HEK293 (cell line): ENCODE measurements around the gene CDYL.
A peak's percentile ranks its signal among the peaks of the same experiment; 100 is the strongest.

ENCODE experiments used
- BCL11B ChIP-seq: fragments of 450-650 bp; formaldehyde crosslinking; IDR thresholded peaks from 2 replicates; pipeline ENCODE4 v1.5.1; 2016; ENCODE audit warnings: low read depth, missing biosample characterization, missing genetic modification characterization
- ELK4 ChIP-seq: IDR thresholded peaks from 2 replicates; pipeline ENCODE4 v1.6.1; 2011; ENCODE audit warnings: mild to moderate bottlenecking, low read depth, low read length, borderline replicate concordance
- GLIS2 ChIP-seq: fragments of 450-650 bp; formaldehyde crosslinking; IDR thresholded peaks from 2 replicates; pipeline ENCODE4 v1.5.1; 2016; ENCODE audit warnings: missing biosample characterization, missing genetic modification characterization
- HOXD13 ChIP-seq: sonication (generic); formaldehyde crosslinking; IDR thresholded peaks from 2 replicates; pipeline ENCODE4 v1.8.0; 2022; ENCODE audit warnings: missing genetic modification reagents, borderline replicate concordance
- KLF10 ChIP-seq: fragments of 450-650 bp; IDR thresholded peaks from 2 replicates; pipeline ENCODE4 v1.5.1; 2018; ENCODE audit warnings: missing biosample characterization, mild to moderate bottlenecking, missing genetic modification characterization
- KLF8 ChIP-seq: fragments of 450-650 bp; formaldehyde crosslinking; IDR thresholded peaks from 2 replicates; pipeline ENCODE4 v1.5.1; 2016; ENCODE audit warnings: missing biosample characterization, missing genetic modification characterization
- SP2 ChIP-seq: fragments of 450-650 bp; formaldehyde crosslinking; IDR thresholded peaks from 2 replicates; pipeline ENCODE4 v1.5.1; 2016; ENCODE audit warnings: missing biosample characterization, missing genetic modification characterization
- YY1 ChIP-seq: fragments of 450-650 bp; formaldehyde crosslinking; IDR thresholded peaks from 2 replicates; pipeline ENCODE4 v1.5.1; 2018; ENCODE audit warnings: missing biosample characterization, missing genetic modification characterization
- YY2 ChIP-seq: fragments of 450-650 bp; formaldehyde crosslinking; IDR thresholded peaks from 2 replicates; pipeline ENCODE4 v1.5.1; 2016; ENCODE audit warnings: missing biosample characterization, missing genetic modification characterization
- ZBTB26 ChIP-seq: fragments of 450-650 bp; formaldehyde crosslinking; optimal IDR thresholded peaks from 2 replicates; pipeline ENCODE3; 2016; ENCODE audit warnings: missing biosample characterization, mild to moderate bottlenecking, missing genetic modification characterization
- ZBTB48 ChIP-seq: fragments of 450-650 bp; formaldehyde crosslinking; IDR thresholded peaks from 2 replicates; pipeline ENCODE4 v1.5.1; 2016; ENCODE audit warnings: missing biosample characterization, missing genetic modification characterization
- ZIC2 ChIP-seq: fragments of 450-650 bp; formaldehyde crosslinking; IDR thresholded peaks from 2 replicates; pipeline ENCODE4 v1.5.1; 2016; ENCODE audit warnings: missing biosample characterization, missing genetic modification characterization
- ZNF121 ChIP-seq: fragments of 450-650 bp; formaldehyde crosslinking; IDR thresholded peaks from 2 replicates; pipeline ENCODE4 v1.5.1; 2016; ENCODE audit warnings: missing biosample characterization, missing genetic modification characterization
- ZNF133 ChIP-seq: fragments of 450-650 bp; formaldehyde crosslinking; IDR thresholded peaks from 2 replicates; pipeline ENCODE4 v1.5.1; 2016; ENCODE audit warnings: missing biosample characterization, missing genetic modification characterization
- ZNF140 ChIP-seq: fragments of 450-650 bp; formaldehyde crosslinking; IDR thresholded peaks from 2 replicates; pipeline ENCODE4 v1.5.1; 2016; ENCODE audit warnings: missing biosample characterization, missing genetic modification characterization
- ZNF169 ChIP-seq: fragments of 450-650 bp; formaldehyde crosslinking; IDR thresholded peaks from 2 replicates; pipeline ENCODE4 v1.5.1; 2016; ENCODE audit warnings: missing biosample characterization, missing genetic modification characterization
- ZNF26 ChIP-seq: fragments of 450-650 bp; formaldehyde crosslinking; IDR thresholded peaks from 2 replicates; pipeline ENCODE4 v1.5.1; 2016; ENCODE audit warnings: missing biosample characterization, missing genetic modification characterization
- ZNF274 ChIP-seq, 2 experiments: fragments of 200-500 bp in 1 of 2; fragments of 450-650 bp in 1 of 2; sonication (Bioruptor generic) in 1 of 2; formaldehyde crosslinking in 1 of 2; IDR thresholded peaks; 2 replicates each; pipeline versions ENCODE4 v1.5.1 to v1.6.1; 2014 to 2016; ENCODE audit warnings: borderline replicate concordance in 1 of 2, inconsistent platforms in 1 of 2, low read length in 1 of 2, missing biosample characterization in 1 of 2, missing genetic modification characterization in 1 of 2
- ZNF280C ChIP-seq: fragments of 450-650 bp; formaldehyde crosslinking; IDR thresholded peaks from 2 replicates; pipeline ENCODE4 v1.5.1; 2016; ENCODE audit warnings: missing biosample characterization, missing genetic modification characterization
- ZNF280D ChIP-seq: fragments of 450-650 bp; formaldehyde crosslinking; IDR thresholded peaks from 2 replicates; pipeline ENCODE4 v1.5.1; 2016; ENCODE audit warnings: missing biosample characterization, missing genetic modification characterization
- ZNF311 ChIP-seq: fragments of 450-650 bp; formaldehyde crosslinking; IDR thresholded peaks from 2 replicates; pipeline ENCODE4 v1.5.1; 2017; ENCODE audit warnings: missing biosample characterization, missing genetic modification characterization, borderline replicate concordance
- ZNF335 ChIP-seq: fragments of 450-650 bp; formaldehyde crosslinking; conservative IDR thresholded peaks from 2 replicates; pipeline ENCODE4 v1.5.1; 2016; ENCODE audit warnings: missing biosample characterization, missing genetic modification characterization
- ZNF350 ChIP-seq: fragments of 450-650 bp; formaldehyde crosslinking; IDR thresholded peaks from 2 replicates; pipeline ENCODE4 v1.5.0; 2017; ENCODE audit warnings: missing biosample characterization, mild to moderate bottlenecking, missing genetic modification characterization
- ZNF362 ChIP-seq: fragments of 450-650 bp; formaldehyde crosslinking; IDR thresholded peaks from 2 replicates; pipeline ENCODE4 v1.5.1; 2016; ENCODE audit warnings: missing biosample characterization, missing genetic modification characterization
- ZNF555 ChIP-seq: fragments of 450-650 bp; formaldehyde crosslinking; conservative IDR thresholded peaks from 2 replicates; pipeline ENCODE4 v1.5.1; 2017; ENCODE audit warnings: missing biosample characterization, mild to moderate bottlenecking, missing genetic modification characterization, inconsistent platforms
- ZNF704 ChIP-seq: fragments of 450-650 bp; formaldehyde crosslinking; IDR thresholded peaks from 2 replicates; pipeline ENCODE4 v1.5.1; 2016; ENCODE audit warnings: missing biosample characterization, missing genetic modification characterization
- ZNF707 ChIP-seq: fragments of 450-650 bp; formaldehyde crosslinking; IDR thresholded peaks from 2 replicates; pipeline ENCODE4 v1.5.1; 2016; ENCODE audit warnings: missing biosample characterization, missing genetic modification characterization
- ZNF843 ChIP-seq: fragments of 450-650 bp; formaldehyde crosslinking; IDR thresholded peaks from 2 replicates; pipeline ENCODE4 v1.5.1; 2016; ENCODE audit warnings: missing biosample characterization, missing genetic modification characterization

The CDYL gene

GRCh38 chr6:5003604-5004372, 227.6 kb downstream of the CDYL start, which contains the start of gene RPP40 (continued):
- TF ChIP-seq ZNF274 (IDR thresholded peaks at IDR 0.05; ENCODE audit: low read length) (no peak), ZNF274 (tag by site-specific recombination; IDR thresholded peaks at IDR 0.05; ENCODE audit: borderline replicate concordance) (no peak), ZNF707 (tag by site-specific recombination) (no peak), ZNF335 (tag by site-specific recombination) (peak; percentile 100), YY1 (0 out of 2 replicates have a peak, but pooled peaks have one; percentile 20), ZNF280C (tag by site-specific recombination) (no peak), HOXD13 (CRISPR knock-in tag) (no peak), ELK4 (no peak), ZNF140 (tag by site-specific recombination) (no peak), ZNF350 (tag by site-specific recombination) (no peak), ZNF555 (tag by site-specific recombination) (no peak), SP2 (tag by site-specific recombination) (peak; percentile 88), ZNF280D (tag by site-specific recombination) (0 out of 2 replicates have a peak, but pooled peaks have one; percentile 24), YY2 (0 out of 2 replicates have a peak, but pooled peaks have one; percentile 24), BCL11B (tag by site-specific recombination) (no peak), ZNF121 (no peak), ZIC2 (tag by site-specific recombination) (0 out of 2 replicates have a peak, but pooled peaks have one; percentile 7), ZNF311 (tag by site-specific recombination) (no peak), KLF10 (tag by site-specific recombination) (peak; percentile 85), ZNF362 (tag by site-specific recombination) (no peak), ZNF133 (no peak), KLF8 (tag by site-specific recombination) (peak; percentile 99), ZNF704 (tag by site-specific recombination) (no peak), ZBTB48 (tag by site-specific recombination) (peak; percentile 51; the same call in 1 of the 2 replicates), ZNF843 (tag by site-specific recombination) (no peak), ZBTB26 (tag by site-specific recombination) (peak; percentile 78), GLIS2 (tag by site-specific recombination) (peak; percentile 49; the same call in 1 of the 2 replicates), ZNF26 (tag by site-specific recombination) (no peak), ZNF169 (no peak)
